ENCODE data around the gene SACM1L.
"Not testable (repeated sequence)": the region's sequence is repeated elsewhere in the genome, so short reads cannot be mapped to it uniquely, and the experiment has no call there.

The SACM1L gene

DNA sequence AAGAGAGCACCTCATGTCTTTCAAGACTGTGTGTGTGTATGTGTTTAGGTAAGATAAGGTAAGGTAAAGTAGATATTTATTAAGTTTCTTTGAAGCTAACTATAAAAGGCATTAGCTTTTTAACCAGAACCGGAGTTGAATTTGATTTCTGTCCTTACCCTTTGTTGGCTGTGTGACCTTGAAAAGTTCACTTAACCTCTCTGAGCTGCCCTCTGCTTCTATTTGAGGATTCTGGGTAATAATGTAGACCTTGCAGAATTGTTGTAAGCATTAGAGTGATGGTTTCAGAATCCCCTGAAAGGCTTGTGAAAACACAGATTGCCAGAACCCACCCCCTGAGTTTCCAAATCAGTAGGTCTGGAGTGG is 21.6 kb upstream of the SACM1L start:
- no peak for DNase-seq

DNA sequence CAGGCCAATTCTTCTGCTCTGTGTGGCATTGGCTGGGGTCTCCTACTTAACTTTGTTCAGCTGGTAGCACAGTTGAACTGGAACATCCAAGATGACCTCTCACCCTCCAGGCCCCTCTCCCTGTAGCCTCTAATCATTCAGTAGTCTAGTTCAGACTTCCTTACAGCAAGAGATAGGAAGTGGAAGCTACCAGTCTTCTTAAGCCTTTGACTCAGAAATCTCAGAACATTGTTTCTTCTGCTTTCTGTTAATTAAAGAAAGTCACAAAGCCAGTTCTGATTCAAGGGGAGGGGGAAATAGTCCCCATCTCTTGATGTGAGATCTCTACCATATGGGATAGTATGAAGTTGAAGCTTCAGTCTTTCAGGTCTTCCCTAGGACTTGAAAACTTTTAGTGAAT is 18.8 kb upstream of the SACM1L start:
- no peak for DNase-seq

DNA sequence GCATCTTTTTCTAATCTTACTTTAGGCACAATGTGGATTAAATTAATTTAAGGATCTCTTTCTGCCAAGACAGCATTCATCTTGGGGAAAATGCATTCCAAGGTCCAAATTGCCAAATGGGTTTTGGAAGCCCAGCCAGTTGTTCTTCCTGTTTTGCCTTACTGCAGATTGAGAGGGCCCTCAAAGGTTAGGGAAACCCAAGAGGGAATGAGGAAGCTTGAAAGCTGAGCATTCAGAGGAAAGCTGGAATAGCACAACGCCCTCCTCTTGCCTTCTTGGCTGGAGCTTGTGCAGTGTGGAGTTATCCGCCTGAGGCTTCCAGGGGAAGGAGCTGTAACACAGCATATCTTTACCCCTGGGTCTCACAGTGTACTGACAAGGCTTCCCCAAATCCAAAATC is 18.2 kb upstream of the SACM1L start:
- DNase-seq: no peak

GRCh38 chr3:45673273-45673672 is 15.9 kb upstream of the SACM1L start:
- DNase-seq: no peak

- no peak for DNase-seq
Observed at GRCh38 chr3:45676325-45677032, 12.7 kb upstream of the SACM1L start.

DNA sequence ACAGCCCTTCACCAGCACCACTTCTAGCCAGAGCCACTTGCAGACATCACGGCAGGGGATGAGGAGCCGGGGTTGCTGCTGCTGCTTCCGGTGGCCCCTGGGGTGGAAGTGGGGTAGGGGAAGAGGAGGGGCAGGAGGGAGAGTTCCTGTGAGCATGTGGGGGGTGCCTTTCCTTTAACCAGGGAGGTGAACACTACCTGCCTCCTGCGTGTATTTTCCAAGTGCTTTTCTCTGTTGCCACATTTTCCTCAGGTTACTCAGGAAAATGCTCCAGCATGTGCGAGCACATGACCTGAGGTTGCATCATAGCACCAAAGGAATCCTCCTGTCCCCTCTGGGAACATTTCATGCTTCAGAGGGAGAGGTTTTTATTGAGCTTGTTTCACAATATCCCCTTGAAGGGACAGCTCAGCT is 12.2 kb upstream of the SACM1L start:
- DNase-seq: peak; percentile 59

DNA sequence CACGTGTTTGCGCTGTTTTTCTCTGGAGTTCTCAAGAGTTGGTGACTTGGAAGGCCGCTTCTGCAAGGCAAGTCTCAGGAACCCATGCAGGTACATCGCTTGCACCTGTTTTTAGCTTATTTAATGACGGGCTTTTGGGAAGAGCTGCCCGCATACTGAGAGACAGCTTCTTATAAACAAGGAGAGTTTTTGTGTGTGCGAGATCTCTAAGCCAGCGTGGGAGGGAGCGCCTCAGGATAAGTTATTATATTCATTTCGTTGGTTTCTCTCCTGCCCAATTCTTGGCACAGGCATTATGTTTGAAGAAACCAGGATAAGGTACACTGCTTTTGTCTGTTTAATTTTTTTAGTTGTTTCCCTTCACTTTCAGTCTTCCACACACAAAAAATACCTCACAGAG is 11.4 kb upstream of the SACM1L start:
- DNase-seq: no peak

GRCh38 chr3:45679805-45680204 is 9.4 kb upstream of the SACM1L start:
- DNase-seq: no peak

GRCh38 chr3:45681221-45681620 is 8.0 kb upstream of the SACM1L start:
- DNase-seq: no peak

DNA sequence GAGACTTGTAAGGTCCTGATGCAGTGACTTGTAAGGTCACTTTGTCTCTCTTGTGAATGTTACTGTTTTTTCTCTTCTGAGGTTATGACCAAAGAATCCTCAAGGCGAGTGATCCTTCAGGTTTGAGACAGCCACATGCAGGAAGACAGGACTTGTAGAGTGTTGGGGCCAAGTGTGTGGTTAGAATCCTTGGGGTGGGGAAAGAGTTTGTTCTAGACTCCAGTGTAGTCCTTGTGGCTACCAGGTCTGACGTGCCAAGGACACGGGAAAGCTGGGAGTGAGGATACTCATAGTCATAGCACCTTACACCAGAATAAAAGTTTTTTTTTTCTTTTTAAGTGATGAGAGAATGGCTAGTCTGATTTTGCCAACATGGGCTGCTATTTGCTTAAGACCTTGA is 7.3 kb upstream of the SACM1L start:
- no peak for DNase-seq

- DNase-seq: no peak
Observed at GRCh38 chr3:45682311-45682710, 6.9 kb upstream of the SACM1L start.

- DNase-seq: no peak
Observed at GRCh38 chr3:45682786-45683185, 6.4 kb upstream of the SACM1L start.

DNA sequence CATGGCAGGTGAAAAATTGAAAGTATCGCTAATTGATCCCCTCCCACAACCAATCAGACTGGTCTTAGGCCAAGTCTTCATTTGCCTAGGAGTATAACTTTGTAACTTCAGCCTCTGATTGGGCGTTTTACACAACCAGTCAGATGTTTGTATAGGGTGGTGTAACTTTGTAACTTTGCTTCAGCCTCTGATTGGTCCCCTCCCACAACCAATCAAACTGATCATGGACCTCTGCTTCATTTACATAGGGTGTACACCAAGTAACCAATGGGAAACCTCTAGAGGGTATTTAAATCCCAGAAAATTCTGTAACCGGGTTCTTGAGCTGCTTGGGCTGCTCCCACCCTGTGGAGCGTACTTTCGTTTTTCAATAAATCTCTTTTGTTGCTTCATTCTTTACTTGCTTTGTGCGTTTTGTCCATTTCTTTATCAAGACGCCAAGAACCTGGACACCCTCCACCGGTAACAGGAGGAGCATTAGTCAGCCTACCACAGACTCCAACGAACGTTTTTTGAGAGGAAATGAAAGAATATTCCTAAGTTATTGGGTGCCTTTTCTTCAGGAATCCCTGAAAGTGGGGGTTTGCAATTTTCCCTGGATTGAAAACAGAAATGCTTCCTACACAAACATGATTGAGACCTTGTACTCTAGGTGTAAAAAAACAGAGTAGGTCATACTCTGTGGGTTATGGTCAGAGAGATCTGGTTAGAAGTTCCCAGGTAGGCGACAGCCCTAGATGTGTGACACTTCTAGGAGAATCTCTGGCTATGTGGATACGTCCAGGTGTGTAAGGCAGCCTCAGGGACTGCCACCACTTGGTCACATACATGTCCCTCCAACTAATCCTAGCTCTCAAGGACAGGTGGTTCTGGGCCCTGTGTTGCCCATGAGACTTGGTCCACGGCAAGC is 5.5 kb upstream of the SACM1L start:
- DNase-seq: peak; percentile 17

DNA sequence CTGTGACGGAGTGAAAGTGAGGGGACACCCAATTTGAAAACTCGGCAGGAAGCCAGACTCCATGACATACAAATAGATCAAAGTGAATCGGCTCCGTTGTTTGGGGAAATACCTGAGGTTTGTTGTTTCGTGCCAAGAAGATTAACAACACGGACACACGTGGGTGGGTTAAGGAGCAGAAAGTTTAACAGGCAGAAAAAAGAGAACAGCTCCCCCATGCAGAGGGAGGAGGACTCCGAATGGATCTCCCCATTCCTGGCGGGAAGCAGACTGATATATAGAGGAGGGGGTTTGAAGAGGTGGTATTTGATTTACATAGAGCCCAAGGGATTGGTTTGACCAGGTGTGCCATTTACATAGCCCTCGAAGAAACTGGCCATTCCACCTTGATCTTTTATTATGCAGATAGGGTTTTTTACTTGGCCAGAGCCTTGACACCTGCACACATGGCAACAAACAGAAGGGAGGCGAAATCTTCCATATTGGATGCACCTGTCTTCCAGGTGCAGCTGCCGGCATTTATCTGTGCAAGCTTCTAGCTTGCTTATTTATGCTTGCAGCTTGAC is 4.8 kb upstream of the SACM1L start:
- DNase-seq: no peak

GRCh38 chr3:45685722-45686121 is 3.5 kb upstream of the SACM1L start:
- DNase-seq: not testable (repeated sequence)

DNA sequence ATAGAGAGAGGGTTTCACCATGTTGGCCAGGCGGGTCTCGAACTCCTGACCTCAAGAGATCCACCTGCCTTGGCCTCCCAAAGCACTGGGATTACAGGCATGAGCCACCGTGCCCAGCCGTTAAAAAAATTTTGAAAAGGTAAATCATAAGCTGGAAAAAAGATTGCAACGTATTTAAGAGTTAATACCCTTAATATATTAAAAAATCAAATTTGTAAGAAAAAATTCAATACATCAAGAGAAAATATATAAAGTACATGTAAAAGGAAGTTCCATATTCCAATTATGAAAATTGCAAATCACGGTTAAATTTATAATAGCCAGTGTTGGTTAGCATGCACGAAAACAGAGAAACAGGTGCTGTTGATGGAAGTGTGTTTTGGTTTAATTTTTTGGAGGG is 2.3 kb upstream of the SACM1L start:
- DNase-seq: no peak

DNA sequence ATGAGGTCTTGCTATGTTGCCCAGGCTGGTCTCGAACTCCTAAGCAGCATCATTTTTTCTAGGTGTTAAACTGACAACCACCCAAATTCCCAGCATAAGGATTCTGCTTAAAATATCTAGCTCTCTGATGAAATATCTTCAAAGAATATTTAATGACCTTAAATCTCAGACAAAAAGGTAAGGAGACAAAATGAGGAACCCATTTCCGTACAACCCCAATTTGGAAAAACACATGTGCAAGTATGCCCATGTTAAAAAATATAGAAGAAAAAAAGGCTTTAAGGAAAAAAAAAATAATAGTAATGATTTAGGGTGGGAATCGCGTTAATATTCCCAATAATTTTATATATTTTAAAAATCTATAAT is 1.4 kb upstream of the SACM1L start:
- DNase-seq: no peak

DNA sequence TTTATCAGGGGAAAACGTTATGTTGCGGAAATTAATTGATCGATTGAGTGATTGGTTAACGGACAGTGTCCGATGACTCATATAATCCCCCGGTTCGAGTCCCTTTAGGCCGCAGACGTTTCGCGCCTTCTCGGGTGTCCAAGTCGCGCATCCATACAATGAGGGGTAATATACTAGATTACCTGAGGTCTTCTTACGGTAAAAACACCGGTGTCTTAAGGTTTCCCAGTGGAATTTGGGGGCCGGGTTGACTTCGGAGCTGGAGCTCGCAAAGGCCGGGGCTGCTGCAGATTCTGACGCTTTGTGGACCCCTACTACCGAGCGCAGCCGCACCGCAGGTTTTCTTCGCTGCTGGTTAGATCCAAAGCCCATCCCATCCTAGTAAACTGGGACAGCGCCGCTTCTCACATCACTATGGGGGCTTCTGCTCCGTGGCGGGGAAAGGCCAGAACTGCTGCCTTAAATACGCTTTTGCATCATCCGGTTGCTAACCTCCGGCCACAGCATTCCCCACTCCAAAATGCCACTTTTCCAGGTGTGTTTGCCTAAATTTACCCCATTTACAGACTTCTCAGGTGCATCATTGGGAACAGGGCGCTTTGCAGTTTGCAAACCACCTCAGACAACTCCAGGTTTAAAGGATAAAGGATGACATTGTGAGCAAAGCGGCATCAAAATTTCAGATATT is 858 bp upstream of the SACM1L start:
- DNase-seq: peak; percentile 7

- peak; percentile 19 for DNase-seq
Observed at GRCh38 chr3:45689787-45690145, 570 bp downstream of the SACM1L start.

- DNase-seq: peak; percentile 5
Observed at GRCh38 chr3:45690336-45691035, 1.3 kb downstream of the SACM1L start.

GRCh38 chr3:45691842-45692241 is 2.6 kb downstream of the SACM1L start:
- no peak for DNase-seq

DNA sequence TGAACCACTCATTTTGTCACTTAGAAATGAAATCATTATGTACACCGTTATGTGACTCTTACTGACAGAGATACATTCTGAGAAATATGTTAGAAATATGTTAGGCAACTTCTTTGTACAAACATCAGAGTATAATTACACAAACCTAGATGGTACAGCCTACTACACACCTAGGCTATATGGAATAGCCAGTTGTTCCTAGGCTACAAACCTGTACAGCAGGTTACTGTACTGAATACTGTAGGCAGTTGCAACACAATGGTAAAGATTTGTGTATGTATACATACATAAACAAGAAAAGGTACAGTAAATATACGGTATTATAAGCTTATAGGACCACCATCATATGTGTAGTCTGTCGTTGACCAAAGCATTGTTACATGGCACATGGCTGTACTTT is 3.7 kb downstream of the SACM1L start:
- no peak for DNase-seq

DNA sequence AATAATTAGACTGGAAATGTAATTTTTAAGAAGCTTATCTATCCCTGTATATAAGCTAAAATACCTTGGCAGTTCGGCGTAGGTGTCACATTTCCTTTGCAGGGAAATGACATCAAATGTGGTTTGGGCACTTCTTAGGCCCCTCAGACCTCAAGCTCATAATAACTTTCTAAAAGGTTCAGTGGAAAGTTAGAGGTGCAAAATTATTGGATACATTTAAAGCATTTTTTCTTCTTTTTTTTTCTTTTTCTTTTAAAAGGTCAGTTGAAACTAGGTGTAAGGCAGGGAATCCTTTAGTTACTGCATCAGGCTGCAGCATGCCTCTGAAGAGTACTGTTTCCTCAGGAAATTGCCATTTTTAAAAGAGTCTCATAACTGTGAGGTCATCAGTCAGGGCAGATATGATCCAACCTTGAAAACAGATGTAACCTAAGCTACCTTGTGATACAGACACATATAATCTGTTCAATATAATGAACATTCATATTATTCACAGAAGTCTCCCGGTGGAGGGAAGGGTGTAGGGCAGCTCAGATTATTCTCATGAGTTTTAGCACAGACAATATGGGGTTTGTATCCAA is 4.8 kb downstream of the SACM1L start:
- DNase-seq: no peak

Measured in HCEC 1CT (cell line).